ENCODE measurements around the gene RBM38. TPM values are rescaled to one million over a fixed set of nuclear protein-coding genes. Genes with fewer than 3 reads are reported as not detected.

The RBM38 gene
- total and polyA plus RNA-seq, 10 of the 15 experiments (the other 5 are each of a cell fraction or from before 2014, with no cell fraction given) = 0.32 to 118 (median 25.2) TPM

GRCh38 chr20:57391439-57392301 is 474 bp downstream of the RBM38 start (continued):
- TF ChIP-seq MYB (IDR thresholded peaks at IDR 0.05; ENCODE audit: borderline replicate concordance, low read depth, low read length) (no peak), ZBTB11 (CRISPR knock-in tag; IDR thresholded peaks at IDR 0.05) (no peak), NFXL1 (IDR thresholded peaks at IDR 0.05; ENCODE audit: borderline replicate concordance) (no peak)

DNA sequence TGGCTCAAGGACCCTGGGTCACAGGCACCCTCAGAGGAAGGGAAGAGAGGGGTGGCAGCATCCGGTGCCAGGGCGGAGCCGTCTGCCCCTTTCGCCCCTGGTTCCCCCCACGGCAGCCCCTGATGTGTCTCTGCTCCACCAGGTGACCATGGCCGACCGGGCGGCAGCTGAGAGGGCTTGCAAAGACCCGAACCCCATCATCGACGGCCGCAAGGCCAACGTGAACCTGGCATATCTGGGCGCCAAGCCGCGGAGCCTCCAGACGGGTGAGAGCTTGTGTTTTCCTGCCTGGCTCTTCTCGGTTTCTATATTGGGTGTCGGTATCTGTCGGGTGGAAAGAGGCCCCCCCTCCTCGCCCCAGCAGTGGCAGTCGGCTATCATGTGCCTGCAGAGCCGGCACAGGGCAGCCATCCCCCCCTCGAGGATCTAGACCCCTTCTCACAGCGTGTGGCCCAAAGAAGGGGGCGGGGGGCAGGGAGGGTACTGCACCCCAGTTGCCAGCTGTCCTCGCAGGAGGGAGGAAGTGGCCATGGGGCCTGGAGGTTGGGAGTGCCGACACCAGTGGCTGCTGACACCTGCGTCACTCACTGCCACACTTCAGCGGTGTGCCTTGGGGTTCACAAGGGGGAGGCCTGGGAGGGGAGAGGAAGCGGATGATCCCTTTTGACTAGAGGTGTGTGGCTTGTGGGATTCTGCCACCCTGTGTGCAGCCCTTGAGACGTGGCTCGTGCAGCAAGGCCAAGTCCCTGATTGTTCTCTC is 1.5 kb downstream of the RBM38 start:
- CTCF ChIA-PET = interaction anchor here (1.1 to 1.9 kb wide), 10 partner anchors 9 to 106 kb away, joined by 3 to 8 read pairs (median 4); no protein-coding TSS in a partner anchor
- Histone ChIP-seq H3K27me3 (replicated peaks in 1 of 2; ENCODE audit: control insufficient read depth in 2 of 2, insufficient read depth in 2 of 2, low read length in 1 of 2) (no peaks in the 10 kb centered on the region), H2AFZ (ENCODE audit: control insufficient read depth, low read depth, low read length) (no peak overlapping the region), H3K4me1 (ENCODE audit: control insufficient read depth, insufficient read depth, low read length) (peaks cover 52% of the 10 kb centered on the region), H3K79me2 (ENCODE audit: control insufficient read depth, insufficient read depth, low read length) (peaks cover 61% of the 10 kb centered on the region), H4K20me1 (ENCODE audit: control insufficient read depth, insufficient read depth) (peaks cover 11% of the 10 kb centered on the region), H3K9me3 (replicated peaks; ENCODE audit: control insufficient read depth, insufficient read depth, low read length) (no peaks in the 10 kb centered on the region), H3K36me3 (ENCODE audit: control insufficient read depth in 2 of 2, insufficient read depth in 2 of 2, low read length in 1 of 2) (peaks cover 12 to 22% of the 10 kb centered on the region in 2 experiments), H3K4me2 (ENCODE audit: control insufficient read depth, insufficient read depth) (peak overlapping the region; percentile 99), H3K4me3 (peak overlapping the region; percentile 94), H3K27ac (ENCODE audit: control insufficient read depth, insufficient read depth) (peak overlapping the region; percentile 92), H3K9ac (ENCODE audit: control insufficient read depth, insufficient read depth, low read length) (peak overlapping the region; percentile 96)
- ATAC-seq = peak; percentile 30
- WGBS (ENCODE audit: insufficient coverage, insufficient replicate concordance, low lambda C conversion rate, missing lambda C conversion rate) = 2% methylated on average over 31 of the region's 33 CpGs
- DNase-seq (ENCODE audit: low read depth, low spot score) = no peak
- in situ Hi-C loops (cut with MboI) = loop anchor here (10.0 to 25.0 kb wide), 4 partner anchors 292 to 1612 kb away; partner anchors contain the start of genes CTSZ and STX16
- intact Hi-C loops (cut with micrococcal nuclease; ENCODE audit: unreplicated experiment) = loop anchor here (10.0 kb wide), 1 partner anchor 292 kb away; no protein-coding TSS in a partner anchor
- POLR2A ChIA-PET = interaction anchor here (0.7 to 1.7 kb wide), 8 partner anchors 9 to 227 kb away, joined by 3 to 14 read pairs (median 4); partner anchors contain the start of gene ZBP1
- BruUV-seq (replicated peaks) = TSS peak; percentile 56
- FAIRE-seq = peak; percentile 18
- RAD21 ChIA-PET (ENCODE audit: unreplicated experiment) = interaction anchor here (0.8 to 3.8 kb wide), 10 partner anchors 10 to 227 kb away, joined by 3 to 25 read pairs (median 5); partner anchors contain the start of gene ZBP1
- SMC1A ChIA-PET (ENCODE audit: uncharacterized antibody, unreplicated experiment) = interaction anchor here (0.9 to 2.3 kb wide), 11 partner anchors 9 to 103 kb away, joined by 3 to 16 read pairs (median 5); no protein-coding TSS in a partner anchor
- no peak for TF ChIP-seq EGR1 (IDR thresholded peaks at IDR 0.05; ENCODE audit: borderline replicate concordance in 1 of 2, low read depth in 2 of 2, low read length in 2 of 2)
- no peak for TF ChIP-seq SMC3 (IDR thresholded peaks at IDR 0.05; ENCODE audit: borderline replicate concordance, low read length)
- TF ChIP-seq, protein P1, sequence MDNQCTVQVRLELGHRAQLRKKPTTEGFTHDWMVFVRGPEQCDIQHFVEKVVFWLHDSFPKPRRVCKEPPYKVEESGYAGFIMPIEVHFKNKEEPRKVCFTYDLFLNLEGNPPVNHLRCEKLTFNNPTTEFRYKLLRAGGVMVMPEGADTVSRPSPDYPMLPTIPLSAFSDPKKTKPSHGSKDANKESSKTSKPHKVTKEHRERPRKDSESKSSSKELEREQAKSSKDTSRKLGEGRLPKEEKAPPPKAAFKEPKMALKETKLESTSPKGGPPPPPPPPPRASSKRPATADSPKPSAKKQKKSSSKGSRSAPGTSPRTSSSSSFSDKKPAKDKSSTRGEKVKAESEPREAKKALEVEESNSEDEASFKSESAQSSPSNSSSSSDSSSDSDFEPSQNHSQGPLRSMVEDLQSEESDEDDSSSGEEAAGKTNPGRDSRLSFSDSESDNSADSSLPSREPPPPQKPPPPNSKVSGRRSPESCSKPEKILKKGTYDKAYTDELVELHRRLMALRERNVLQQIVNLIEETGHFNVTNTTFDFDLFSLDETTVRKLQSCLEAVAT (IDR thresholded peaks at IDR 0.05) = peak; percentile 67; the same call in 1 of the 2 replicates
- no peak for TF ChIP-seq CBX5 (IDR thresholded peaks at IDR 0.05; ENCODE audit: low read depth)
- TF ChIP-seq HDAC2 (IDR thresholded peaks at IDR 0.05) = no peak
- TF ChIP-seq, protein P2, sequence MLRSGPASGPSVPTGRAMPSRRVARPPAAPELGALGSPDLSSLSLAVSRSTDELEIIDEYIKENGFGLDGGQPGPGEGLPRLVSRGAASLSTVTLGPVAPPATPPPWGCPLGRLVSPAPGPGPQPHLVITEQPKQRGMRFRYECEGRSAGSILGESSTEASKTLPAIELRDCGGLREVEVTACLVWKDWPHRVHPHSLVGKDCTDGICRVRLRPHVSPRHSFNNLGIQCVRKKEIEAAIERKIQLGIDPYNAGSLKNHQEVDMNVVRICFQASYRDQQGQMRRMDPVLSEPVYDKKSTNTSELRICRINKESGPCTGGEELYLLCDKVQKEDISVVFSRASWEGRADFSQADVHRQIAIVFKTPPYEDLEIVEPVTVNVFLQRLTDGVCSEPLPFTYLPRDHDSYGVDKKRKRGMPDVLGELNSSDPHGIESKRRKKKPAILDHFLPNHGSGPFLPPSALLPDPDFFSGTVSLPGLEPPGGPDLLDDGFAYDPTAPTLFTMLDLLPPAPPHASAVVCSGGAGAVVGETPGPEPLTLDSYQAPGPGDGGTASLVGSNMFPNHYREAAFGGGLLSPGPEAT (IDR thresholded peaks at IDR 0.05; ENCODE audit: low read depth) = peak; percentile 55; the same call in 1 of the 2 replicates
- peak; percentile 64 for TF ChIP-seq POLR2AphosphoS5 (IDR thresholded peaks at IDR 0.05; ENCODE audit: low read length)
- peak; percentile 77 for TF ChIP-seq NR2F1 (conservative IDR thresholded peaks at IDR 0.05)

Data from GM12878 (cell line).